Activated CD8-positive, alpha-beta T cell treated with anti-CD3 and anti-CD28 coated beads for 36 hours (primary cell): ENCODE measurements around the gene SETD2. TPM values are rescaled to one million over a fixed set of nuclear protein-coding genes. Genes with fewer than 3 reads are reported as not detected.
A peak's percentile ranks its signal among the peaks of the same experiment; 100 is the strongest.

Experiments used
- ATAC-seq: fragments of 200-7000 bp; cut with Tn5 transposase; one replicate; pipeline ENCODE4 v1.10.0; 2021; ENCODE audit warnings: mild to moderate bottlenecking, moderate library complexity
- CTCF ChIA-PET: fragments of 350-600 bp; sonication (Branson Sonifier 250); formaldehyde crosslinking; loops from one replicate; lab custom pipeline; 2021; ENCODE audit warnings: antibody characterized with exemption; lab: Charles Lee
- POLR2A ChIA-PET: fragments of 350-600 bp; sonication (Branson Sonifier 250); formaldehyde crosslinking; loops from one replicate; lab custom pipeline; 2021; ENCODE audit warnings: antibody characterized with exemption; lab: Charles Lee
- DNase-seq: peaks from one replicate; pipeline ENCODE4 v3.0.0-alpha.2; 2020
- H3K27ac Mint-ChIP-seq: one replicate; pipeline ENCODE4 v1.8.0; 2021; ENCODE audit warnings: mild to moderate bottlenecking, mixed read lengths
- H3K27me3 Mint-ChIP-seq: one replicate; pipeline ENCODE4 v1.8.0; 2021; ENCODE audit warnings: mixed read lengths
- H3K36me3 Mint-ChIP-seq: one replicate; pipeline ENCODE4 v1.8.0; 2021; ENCODE audit warnings: low read depth, mixed read lengths
- H3K4me1 Mint-ChIP-seq: one replicate; pipeline ENCODE4 v1.8.0; 2021; ENCODE audit warnings: low read depth, mixed read lengths
- H3K4me3 Mint-ChIP-seq: one replicate; pipeline ENCODE4 v1.8.0; 2021; ENCODE audit warnings: mild to moderate bottlenecking, moderate library complexity, mixed read lengths
- H3K9me3 Mint-ChIP-seq: one replicate; pipeline ENCODE4 v1.8.0; 2021; ENCODE audit warnings: mixed read lengths
- CTCF ChIP-seq: fragments of 200-600 bp; IDR thresholded peaks from one replicate; pipeline ENCODE4 v1.8.0; 2022; ENCODE audit warnings: antibody characterized with exemption, mild to moderate bottlenecking
- intact Hi-C: fragments of 100-400 bp; cut with micrococcal nuclease; formaldehyde crosslinking; loops from one replicate; pipeline ENCODE4 v1.10.0; 2022
- total RNA-seq, 2 experiments: library from RNA; stranded (reverse); gene quantifications; one replicate each; pipeline ENCODE4 v1.2.3, GENCODE V29; 2021

SETD2 gene
- total RNA-seq, 2 experiments from 2014 or later = 34.7 to 36.1 TPM

GRCh38 chr3:46986055-46986730 is 177.7 kb downstream of the SETD2 start:
- Mint-ChIP-seq H3K27ac (peak overlapping the region; percentile 89), H3K36me3 (peaks cover 19% of the 10 kb centered on the region), H3K4me3 (no peak overlapping the region), H3K27me3 (no peaks in the 10 kb centered on the region), H3K9me3 (no peaks in the 10 kb centered on the region), H3K4me1 (peaks cover 73% of the 10 kb centered on the region)
- intact Hi-C loops = no loop called here
- POLR2A ChIA-PET = interaction anchor here (3.6 kb wide), 1 partner anchor 7 kb away, joined by 21 read pairs; the partner anchor contains the start of gene NBEAL2
- ATAC-seq = no peak
- CTCF ChIA-PET = interaction anchor here (2.1 kb wide), 1 partner anchor 28 kb away, joined by 5 read pairs; no protein-coding TSS in a partner anchor
- no peak for TF ChIP-seq CTCF
- no peak for DNase-seq

DNA sequence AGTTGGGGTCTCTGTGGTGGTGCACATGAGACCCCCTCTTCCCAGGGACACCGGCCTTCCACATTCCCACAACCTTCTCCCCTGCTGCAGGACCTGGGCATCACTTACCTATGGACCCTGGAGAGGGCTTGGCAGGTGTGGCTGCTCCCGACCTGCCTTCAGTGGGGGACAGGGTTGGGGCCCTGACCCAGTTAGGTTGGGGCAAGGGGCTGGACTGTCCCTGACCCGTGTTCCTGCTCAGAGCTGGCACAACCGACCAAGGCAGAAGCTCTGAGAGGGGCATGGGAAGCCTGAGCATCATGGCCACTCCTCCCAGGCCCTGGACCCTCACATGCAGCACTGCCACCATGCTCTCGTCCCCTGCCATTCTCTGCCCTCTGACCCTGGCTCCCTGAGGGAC is 178.3 kb downstream of the SETD2 start:
- peak overlapping the region; percentile 39 for H3K27ac Mint-ChIP-seq
- ChIA-PET POLR2A (interaction anchor here (1.4 kb wide), 1 partner anchor 8 kb away, joined by 6 read pairs; no protein-coding TSS in a partner anchor), CTCF (no interaction called here)
- TF ChIP-seq CTCF = no peak
- intact Hi-C loops = no loop called here
- peaks cover 78% of the 10 kb centered on the region for H3K4me1 Mint-ChIP-seq
- no peak overlapping the region for H3K4me3 Mint-ChIP-seq
- H3K36me3 Mint-ChIP-seq = peaks cover 19% of the 10 kb centered on the region
- no peaks in the 10 kb centered on the region for H3K9me3 Mint-ChIP-seq
- no peak for ATAC-seq
- no peaks in the 10 kb centered on the region for H3K27me3 Mint-ChIP-seq
- no peak for DNase-seq

- Mint-ChIP-seq H3K4me3 (no peak overlapping the region), H3K27ac (peak overlapping the region; percentile 46), H3K36me3 (peaks cover 12% of the 10 kb centered on the region), H3K27me3 (no peaks in the 10 kb centered on the region), H3K9me3 (no peaks in the 10 kb centered on the region), H3K4me1 (peaks cover 73% of the 10 kb centered on the region)
- no peak for DNase-seq
- ChIA-PET CTCF (interaction anchor here (1.0 kb wide), 1 partner anchor 13 kb away, joined by 3 read pairs; no protein-coding TSS in a partner anchor), POLR2A (interaction anchor here (1.4 kb wide), 1 partner anchor 8 kb away, joined by 6 read pairs; no protein-coding TSS in a partner anchor)
- ATAC-seq = no peak
- TF ChIP-seq CTCF = no peak
- intact Hi-C loops = no loop called here
These were observed 179.1 kb downstream of the SETD2 start for GRCh38 chr3:46984591-46985459.

GRCh38 chr3:46982546-46982945 is 181.4 kb downstream of the SETD2 start:
- no peak for DNase-seq
- CTCF ChIA-PET = interaction anchor here (1.1 to 1.9 kb wide), 3 partner anchors 16 to 60 kb away, joined by 3 to 13 read pairs (median 3); no protein-coding TSS in a partner anchor

More at GRCh38 chr3:46982546-46982945, 181.4 kb downstream of the SETD2 start:
- Mint-ChIP-seq H3K36me3 (peaks cover 5% of the 10 kb centered on the region), H3K4me3 (no peak overlapping the region), H3K27me3 (no peaks in the 10 kb centered on the region), H3K27ac (peak overlapping the region; percentile 63), H3K9me3 (no peaks in the 10 kb centered on the region), H3K4me1 (peaks cover 67% of the 10 kb centered on the region)
- intact Hi-C loops = no loop called here
- no peak for ATAC-seq
- POLR2A ChIA-PET = interaction anchor here (1.0 to 6.1 kb wide), 7 partner anchors 15 to 28 kb away, joined by 3 to 40 read pairs (median 4); no protein-coding TSS in a partner anchor
- no peak for TF ChIP-seq CTCF
